GM12874 (cell line): Measurements from ENCODE around the gene ZNF385B.

ENCODE experiments used
- TF ChIP-seq, protein P1 (sequence below): IDR thresholded peaks from 2 replicates; pipeline ENCODE4 v1.5.1; 2011; ENCODE audit warnings: low read depth, mild to moderate bottlenecking, control low read depth, low read length, moderate library complexity; ENCODE audit not compliant: insufficient read depth

The ZNF385B gene

DNA sequence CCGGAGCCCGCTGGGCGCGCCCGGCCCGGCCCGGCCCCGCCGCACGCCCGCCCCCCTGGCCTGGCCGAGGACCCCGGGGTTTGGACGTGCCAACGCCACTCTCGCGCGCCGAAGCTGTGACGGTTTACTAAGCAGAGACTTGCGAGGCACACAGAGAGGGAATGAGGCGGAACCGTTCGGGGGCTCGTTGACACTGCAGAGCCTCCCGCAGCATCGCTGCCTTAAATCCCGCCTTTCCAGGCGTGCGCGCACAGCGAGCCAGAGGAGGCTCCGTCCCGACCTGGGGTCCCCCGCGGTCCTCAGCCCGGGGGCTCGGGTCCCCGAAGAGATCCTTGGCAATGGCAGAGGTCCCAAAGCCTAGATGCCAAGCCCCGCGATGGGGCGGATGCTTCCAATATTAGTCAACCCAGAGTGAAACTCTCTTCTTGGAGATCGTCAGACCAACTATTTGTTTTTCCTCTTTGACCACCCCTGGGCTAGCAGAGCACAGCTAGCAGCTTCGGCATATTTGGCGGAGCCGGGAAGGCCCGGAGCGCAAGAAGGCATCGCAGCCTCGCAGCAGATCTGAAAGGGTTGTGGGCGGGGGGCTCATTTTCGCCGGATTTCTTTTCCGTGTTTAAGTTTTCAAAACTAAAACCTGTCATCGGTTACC lies at the start of gene ZNF385B:
ZNF385B (minus strand) TSS at position 197 of the 652 bp plus-strand sequence.
- TF ChIP-seq, protein P1, sequence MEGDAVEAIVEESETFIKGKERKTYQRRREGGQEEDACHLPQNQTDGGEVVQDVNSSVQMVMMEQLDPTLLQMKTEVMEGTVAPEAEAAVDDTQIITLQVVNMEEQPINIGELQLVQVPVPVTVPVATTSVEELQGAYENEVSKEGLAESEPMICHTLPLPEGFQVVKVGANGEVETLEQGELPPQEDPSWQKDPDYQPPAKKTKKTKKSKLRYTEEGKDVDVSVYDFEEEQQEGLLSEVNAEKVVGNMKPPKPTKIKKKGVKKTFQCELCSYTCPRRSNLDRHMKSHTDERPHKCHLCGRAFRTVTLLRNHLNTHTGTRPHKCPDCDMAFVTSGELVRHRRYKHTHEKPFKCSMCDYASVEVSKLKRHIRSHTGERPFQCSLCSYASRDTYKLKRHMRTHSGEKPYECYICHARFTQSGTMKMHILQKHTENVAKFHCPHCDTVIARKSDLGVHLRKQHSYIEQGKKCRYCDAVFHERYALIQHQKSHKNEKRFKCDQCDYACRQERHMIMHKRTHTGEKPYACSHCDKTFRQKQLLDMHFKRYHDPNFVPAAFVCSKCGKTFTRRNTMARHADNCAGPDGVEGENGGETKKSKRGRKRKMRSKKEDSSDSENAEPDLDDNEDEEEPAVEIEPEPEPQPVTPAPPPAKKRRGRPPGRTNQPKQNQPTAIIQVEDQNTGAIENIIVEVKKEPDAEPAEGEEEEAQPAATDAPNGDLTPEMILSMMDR, result no peak

DNA sequence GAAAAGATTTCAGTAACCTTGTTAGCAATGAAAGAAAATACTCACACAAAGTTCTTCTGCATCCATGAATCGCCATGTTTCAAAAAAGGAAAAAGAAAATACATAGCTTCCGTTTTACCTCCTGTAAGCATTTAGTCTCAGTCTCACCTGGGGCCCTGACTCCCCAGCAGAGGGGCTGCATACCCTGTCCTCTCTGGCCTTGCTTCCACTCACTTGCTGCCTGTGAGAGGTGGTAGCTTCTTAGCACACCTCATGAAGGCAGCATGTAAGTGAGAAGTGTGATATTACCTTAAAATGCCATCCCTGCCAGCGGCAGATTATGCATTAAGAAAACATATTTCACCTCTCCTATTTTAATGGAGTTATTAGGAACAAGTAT lies 49.3 kb upstream of the ZNF385B start:
- TF ChIP-seq, protein P1, result no peak

DNA sequence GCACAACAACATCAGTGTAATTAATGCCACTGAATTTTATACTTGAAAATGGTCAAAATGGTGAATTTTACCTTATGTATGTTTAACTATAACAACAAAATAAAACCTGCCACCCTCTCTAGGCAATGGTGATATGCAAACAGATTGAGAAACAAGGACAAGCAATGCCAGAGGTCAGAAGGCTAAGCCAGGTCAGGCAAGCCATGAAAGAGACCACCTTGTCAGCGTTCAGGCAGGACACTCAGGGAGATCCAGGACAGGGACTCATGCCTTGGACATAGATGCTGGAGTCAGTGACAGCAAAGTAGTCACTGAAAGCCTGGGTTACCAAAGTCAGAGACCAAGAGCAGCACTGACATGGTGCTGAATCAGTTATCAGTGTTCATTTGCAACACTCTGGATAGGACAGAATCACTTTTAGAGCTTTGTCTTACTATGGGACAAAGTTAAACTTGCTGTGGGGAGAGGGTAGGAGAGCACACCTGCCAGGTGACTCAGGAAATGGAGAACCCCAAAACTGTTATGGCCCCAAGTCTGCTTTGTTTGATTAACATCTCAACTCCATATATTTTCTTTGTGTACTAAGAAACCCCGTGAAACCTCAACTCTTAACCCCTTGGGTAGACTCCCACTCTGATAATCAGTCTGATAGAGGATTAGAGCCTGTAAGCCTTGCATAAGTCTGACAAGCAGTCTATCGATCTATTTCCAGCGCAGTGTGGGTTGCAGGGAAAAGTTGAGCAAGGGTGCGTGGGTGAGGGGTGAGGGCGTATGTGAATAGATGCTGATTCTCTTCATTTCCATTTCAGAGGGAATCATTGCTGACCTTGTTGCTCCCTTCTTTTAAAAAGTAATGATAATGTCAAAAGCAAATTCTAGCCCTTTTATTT lies 48.7 kb upstream of the ZNF385B start:
- TF ChIP-seq, protein P1, result no peak

- TF ChIP-seq, protein P1, result no peak
Observed at GRCh38 chr2:179900655-179901054, 39.2 kb upstream of the ZNF385B start.

DNA sequence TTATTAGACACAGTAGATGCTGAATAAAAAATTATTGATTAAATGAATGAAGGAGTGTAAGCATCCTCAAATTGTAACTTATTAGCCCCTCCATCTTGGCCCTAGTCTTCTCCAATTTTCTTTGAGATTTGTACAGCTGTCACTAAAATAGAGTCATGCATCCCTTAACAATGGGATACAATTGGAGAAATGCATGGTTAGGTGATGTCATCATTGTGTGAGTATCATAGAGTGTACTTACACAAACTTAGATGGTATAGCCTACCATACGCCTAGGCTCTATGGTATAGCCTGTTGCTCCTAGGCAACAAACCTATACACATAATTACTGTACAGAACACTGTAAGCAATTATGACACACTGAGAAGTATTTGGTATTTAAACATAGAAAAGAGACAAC lies 38.3 kb upstream of the ZNF385B start:
- TF ChIP-seq, protein P1, result no peak

GRCh38 chr2:179898873-179899272 lies 37.5 kb upstream of the ZNF385B start:
- TF ChIP-seq, protein P1, result peak; percentile 39; the same call in 1 of the 2 replicates

GRCh38 chr2:179893616-179894015 lies 32.2 kb upstream of the ZNF385B start:
- TF ChIP-seq, protein P1, result no peak
